ENCODE results near the gene CORO2B. TPM values are rescaled to one million over a fixed set of nuclear protein-coding genes. Genes with fewer than 3 reads are reported as not detected.

CORO2B gene
- total RNA-seq, 1 experiment from 2014 or later, result 0.14 TPM

DNA sequence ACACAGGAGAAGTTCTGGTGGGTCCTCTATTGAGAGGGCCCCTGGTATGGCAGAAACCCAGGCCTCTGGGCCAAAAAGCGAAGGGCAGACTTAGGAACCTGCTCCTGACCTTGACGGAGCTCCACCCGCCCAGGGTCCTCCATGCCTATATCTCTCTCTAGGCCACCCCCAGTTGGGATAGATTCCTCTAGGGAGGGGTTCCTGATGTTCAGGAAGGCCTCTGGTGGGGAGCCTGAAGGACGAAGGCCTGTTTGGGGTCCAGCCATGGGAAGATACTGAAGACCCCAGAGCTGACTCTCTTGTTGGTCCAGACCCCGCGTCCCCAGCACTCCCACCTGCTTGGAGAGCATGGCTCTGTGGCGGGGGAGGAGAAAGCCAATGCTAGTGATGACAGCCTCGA lies 104.2 kb downstream of the CORO2B start:
- Mint-ChIP-seq H3K4me1 (ENCODE audit: low read depth, unreplicated experiment) (no peaks in the 10 kb centered on the region), H3K36me3 (ENCODE audit: insufficient read depth, unreplicated experiment) (no peaks in the 10 kb centered on the region), H3K9me3 (ENCODE audit: low read depth, unreplicated experiment) (no peaks in the 10 kb centered on the region), H3K27ac (ENCODE audit: unreplicated experiment) (no peak overlapping the region), H3K27me3 (ENCODE audit: unreplicated experiment) (peaks cover 100% of the 10 kb centered on the region), H3K4me3 (ENCODE audit: low read depth, unreplicated experiment) (no peak overlapping the region)
- CTCF ChIA-PET, result no interaction called here
- no peak for TF ChIP-seq CTCF (IDR thresholded peaks at IDR 0.05; ENCODE audit: unreplicated experiment)
- BruUV-seq (replicated peaks), result no TSS peak
- intact Hi-C loops (cut with micrococcal nuclease; ENCODE audit: unreplicated experiment), result no loop called here
- no peak for DNase-seq

GRCh38 chr15:68683551-68683950 lies 104.8 kb downstream of the CORO2B start:
- no peak for DNase-seq
- CTCF ChIA-PET, result no interaction called here
- BruUV-seq (replicated peaks), result no TSS peak
- intact Hi-C loops (cut with micrococcal nuclease; ENCODE audit: unreplicated experiment), result no loop called here
- Mint-ChIP-seq H3K36me3 (ENCODE audit: insufficient read depth, unreplicated experiment) (no peaks in the 10 kb centered on the region), H3K4me3 (ENCODE audit: low read depth, unreplicated experiment) (no peak overlapping the region), H3K4me1 (ENCODE audit: low read depth, unreplicated experiment) (no peaks in the 10 kb centered on the region), H3K9me3 (ENCODE audit: low read depth, unreplicated experiment) (no peaks in the 10 kb centered on the region), H3K27me3 (ENCODE audit: unreplicated experiment) (peaks cover 98% of the 10 kb centered on the region), H3K27ac (ENCODE audit: unreplicated experiment) (no peak overlapping the region)
- TF ChIP-seq CTCF (IDR thresholded peaks at IDR 0.05; ENCODE audit: unreplicated experiment), result no peak

DNA sequence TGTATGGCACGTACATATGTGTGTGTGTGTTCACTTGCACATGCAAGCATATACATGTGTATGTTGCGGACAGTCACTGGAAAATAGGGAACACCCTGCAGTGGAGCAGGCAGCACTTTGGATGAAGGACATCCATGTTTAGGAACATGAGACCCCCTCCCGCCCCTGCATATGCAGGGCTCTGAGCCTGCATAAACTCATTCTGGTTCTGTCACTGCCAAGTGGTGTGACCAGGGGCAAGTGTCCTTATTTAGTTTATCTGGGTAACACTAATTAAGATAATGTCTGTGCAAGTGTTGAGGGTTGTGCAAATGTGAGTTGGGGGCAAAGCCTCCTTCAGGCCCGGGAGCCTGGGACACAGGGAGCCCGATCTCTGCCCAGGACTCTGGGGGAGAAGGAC lies 105.7 kb downstream of the CORO2B start:
- no peak overlapping the region for H3K4me3 Mint-ChIP-seq (ENCODE audit: low read depth, unreplicated experiment)
- no peaks in the 10 kb centered on the region for H3K4me1 Mint-ChIP-seq (ENCODE audit: low read depth, unreplicated experiment)
- peaks cover 89% of the 10 kb centered on the region for H3K27me3 Mint-ChIP-seq (ENCODE audit: unreplicated experiment)
- no TSS peak for BruUV-seq (replicated peaks)
- TF ChIP-seq CTCF (IDR thresholded peaks at IDR 0.05; ENCODE audit: unreplicated experiment), result no peak
- no peak overlapping the region for H3K27ac Mint-ChIP-seq (ENCODE audit: unreplicated experiment)
- intact Hi-C loops (cut with micrococcal nuclease; ENCODE audit: unreplicated experiment), result no loop called here
- no peaks in the 10 kb centered on the region for H3K9me3 Mint-ChIP-seq (ENCODE audit: low read depth, unreplicated experiment)
- no peaks in the 10 kb centered on the region for H3K36me3 Mint-ChIP-seq (ENCODE audit: insufficient read depth, unreplicated experiment)
- CTCF ChIA-PET, result no interaction called here
- no peak for DNase-seq

DNA sequence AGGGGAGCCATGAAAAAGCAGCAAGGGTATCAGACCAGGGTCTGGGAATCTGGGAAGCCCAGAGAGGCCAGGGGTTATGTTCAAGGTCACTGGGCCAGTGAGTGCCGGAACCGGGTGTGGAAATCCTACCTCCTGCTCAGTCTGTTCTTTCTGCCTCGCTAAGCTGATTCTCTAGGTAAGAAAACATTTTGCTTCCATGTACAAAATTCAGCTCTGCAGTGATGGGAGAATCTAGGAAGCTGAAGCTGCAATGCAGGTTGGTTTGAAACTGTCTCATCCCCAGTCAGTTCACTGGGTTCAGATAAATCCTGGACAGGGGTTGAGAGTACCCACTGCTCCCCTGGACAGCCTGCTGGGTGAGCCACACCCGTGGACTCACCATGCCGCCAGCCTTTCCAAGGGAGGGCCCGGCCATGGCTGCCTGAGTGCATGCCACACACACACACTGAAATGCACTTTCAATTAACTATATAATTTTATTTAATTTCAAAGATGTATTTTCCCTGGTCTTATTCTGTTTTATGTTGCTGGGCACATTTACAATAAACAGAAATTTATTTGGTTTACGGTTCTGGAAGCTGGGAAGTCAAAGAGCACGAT lies 108.4 kb downstream of the CORO2B start:
- TF ChIP-seq CTCF (IDR thresholded peaks at IDR 0.05; ENCODE audit: unreplicated experiment), result no peak
- Mint-ChIP-seq H3K27me3 (ENCODE audit: unreplicated experiment) (peaks cover 61% of the 10 kb centered on the region), H3K4me1 (ENCODE audit: low read depth, unreplicated experiment) (no peaks in the 10 kb centered on the region), H3K9me3 (ENCODE audit: low read depth, unreplicated experiment) (no peaks in the 10 kb centered on the region), H3K4me3 (ENCODE audit: low read depth, unreplicated experiment) (no peak overlapping the region), H3K36me3 (ENCODE audit: insufficient read depth, unreplicated experiment) (no peaks in the 10 kb centered on the region), H3K27ac (ENCODE audit: unreplicated experiment) (no peak overlapping the region)
- intact Hi-C loops (cut with micrococcal nuclease; ENCODE audit: unreplicated experiment), result no loop called here
- CTCF ChIA-PET, result no interaction called here
- no TSS peak for BruUV-seq (replicated peaks)
- no peak for DNase-seq

Data from Calu3 (cell line).